B cell (primary cell): Measurements from ENCODE around the gene GINS2.

ENCODE experiments used
- CTCF ChIP-seq: fragments of 200-600 bp; IDR thresholded peaks from one replicate; pipeline ENCODE4 v1.8.0; 2022; ENCODE audit warnings: antibody characterized with exemption, mild to moderate bottlenecking
- EZH2 ChIP-seq: IDR thresholded peaks from 2 replicates; pipeline ENCODE4 v1.6.1; 2012; ENCODE audit warnings: borderline replicate concordance, low read depth, mild to moderate bottlenecking, moderate library complexity, low read length; ENCODE audit not compliant: insufficient read depth, poor library complexity, severe bottlenecking

GRCh38 chr16:85660843-85661739 is 27.7 kb downstream of the GINS2 start:
- TF ChIP-seq CTCF, result no peak
- no peak for TF ChIP-seq EZH2
